GM18951 (cell line): ENCODE data around the gene PARP14.
"Not testable (repeated sequence)": the region's sequence is repeated elsewhere in the genome, so short reads cannot be mapped to it uniquely, and the experiment has no call there.

Experiments used
- POLR2A ChIP-seq: IDR thresholded peaks from 4 replicates; pipeline ENCODE4 v1.6.1; 2011; ENCODE audit warnings: mild to moderate bottlenecking; ENCODE audit not compliant: insufficient read length, insufficient read depth; ENCODE audit errors: extremely low read depth
- in situ Hi-C: fragments of 300-500 bp; cut with MboI; formaldehyde crosslinking; loops from one replicate; pipeline ENCODE4 v1.12.0; 2022; ENCODE audit warnings: low sequenced_read_pairs, mixed read lengths, inconsistent platforms; ENCODE audit not compliant: unreplicated experiment

PARP14 gene

DNA sequence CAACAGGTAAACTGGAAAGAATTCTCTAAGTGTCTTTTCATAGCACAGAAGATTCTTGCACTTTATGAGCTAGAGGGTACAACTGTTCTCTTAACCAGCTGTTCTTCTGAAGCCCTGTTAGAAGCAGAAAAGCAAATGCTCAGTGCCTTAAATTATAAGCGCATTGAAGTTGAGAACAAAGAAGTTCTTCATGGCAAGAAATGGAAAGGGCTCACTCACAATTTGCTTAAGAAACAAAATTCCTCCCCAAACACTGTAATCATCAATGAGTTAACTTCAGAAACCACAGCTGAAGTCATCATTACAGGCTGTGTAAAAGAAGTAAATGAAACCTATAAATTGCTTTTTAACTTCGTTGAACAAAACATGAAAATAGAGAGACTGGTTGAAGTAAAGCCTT is 19.6 kb downstream of the PARP14 start:
- in situ Hi-C loops = no loop called here

GRCh38 chr3:122705379-122705778 is 24.7 kb downstream of the PARP14 start:
- no peak for TF ChIP-seq POLR2A
- in situ Hi-C loops = no loop called here

More for the DNA sequence above, 19.6 kb downstream of the PARP14 start:
- TF ChIP-seq POLR2A = no peak

DNA sequence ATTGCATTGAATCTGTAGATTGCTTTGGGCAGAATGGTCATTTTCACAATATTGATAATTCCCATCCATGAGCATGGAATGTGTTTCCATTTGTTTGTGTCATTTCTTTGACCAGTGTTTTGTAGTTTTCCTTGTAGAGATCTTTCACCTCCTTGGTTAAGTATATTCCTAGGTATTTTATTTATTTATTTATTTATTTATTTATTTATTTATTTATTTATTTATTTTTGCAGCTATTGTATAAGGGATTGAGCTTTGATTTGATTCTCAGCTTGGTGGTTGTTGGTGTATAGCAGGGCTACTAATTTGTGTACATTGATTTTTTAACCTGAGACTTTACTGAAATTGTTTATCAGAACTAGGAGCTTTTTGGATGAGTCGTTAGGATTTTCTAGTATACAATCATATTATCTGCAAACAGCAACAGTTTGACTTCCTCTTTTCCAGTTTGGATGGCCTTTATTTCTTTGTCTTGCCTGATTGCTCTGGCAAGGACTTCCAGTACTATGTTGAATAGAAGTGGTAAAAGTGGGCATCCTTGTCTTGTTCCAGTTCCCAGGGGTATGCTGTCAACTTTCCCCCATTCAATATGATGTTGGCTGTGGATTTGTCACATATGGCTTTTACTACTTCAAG is 30.1 kb downstream of the PARP14 start:
- in situ Hi-C loops = not testable (repeated sequence)

DNA sequence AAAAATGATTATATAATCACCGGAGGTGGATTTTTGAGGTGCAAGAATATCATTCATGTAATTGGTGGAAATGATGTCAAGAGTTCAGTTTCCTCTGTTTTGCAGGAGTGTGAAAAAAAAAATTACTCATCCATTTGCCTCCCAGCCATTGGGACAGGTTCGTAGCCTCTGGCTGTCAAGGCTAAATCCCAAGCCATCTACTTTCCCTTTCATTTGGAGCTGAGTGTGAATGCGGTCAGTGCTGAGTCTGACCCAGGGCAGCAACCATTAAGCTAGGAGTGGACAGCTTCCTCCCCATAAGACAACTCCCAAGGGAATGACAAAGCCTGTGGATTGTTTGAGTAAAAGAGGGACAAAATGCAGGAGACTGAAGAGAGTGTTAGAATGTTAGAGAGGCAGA is 33.6 kb downstream of the PARP14 start:
- TF ChIP-seq POLR2A = no peak
- in situ Hi-C loops = no loop called here

DNA sequence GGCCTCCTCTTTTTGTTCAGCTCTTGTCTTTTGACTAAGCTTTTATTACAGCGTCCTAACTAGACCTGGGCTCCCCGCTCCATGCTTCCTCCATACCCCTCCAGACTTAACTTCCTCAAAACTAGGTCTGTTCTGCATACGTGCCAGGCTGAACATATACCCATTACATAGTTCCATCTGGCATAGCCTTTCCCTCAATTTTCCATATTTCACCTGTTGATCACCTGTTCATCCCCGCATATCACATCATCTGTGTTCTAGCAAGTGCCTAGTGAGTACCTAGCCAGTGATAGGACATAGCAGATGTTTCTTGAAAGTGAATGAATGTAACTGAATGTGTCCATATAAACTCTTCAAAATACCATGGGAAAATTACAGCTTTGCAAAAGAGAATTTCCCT is 36.0 kb downstream of the PARP14 start:
- in situ Hi-C loops = no loop called here

DNA sequence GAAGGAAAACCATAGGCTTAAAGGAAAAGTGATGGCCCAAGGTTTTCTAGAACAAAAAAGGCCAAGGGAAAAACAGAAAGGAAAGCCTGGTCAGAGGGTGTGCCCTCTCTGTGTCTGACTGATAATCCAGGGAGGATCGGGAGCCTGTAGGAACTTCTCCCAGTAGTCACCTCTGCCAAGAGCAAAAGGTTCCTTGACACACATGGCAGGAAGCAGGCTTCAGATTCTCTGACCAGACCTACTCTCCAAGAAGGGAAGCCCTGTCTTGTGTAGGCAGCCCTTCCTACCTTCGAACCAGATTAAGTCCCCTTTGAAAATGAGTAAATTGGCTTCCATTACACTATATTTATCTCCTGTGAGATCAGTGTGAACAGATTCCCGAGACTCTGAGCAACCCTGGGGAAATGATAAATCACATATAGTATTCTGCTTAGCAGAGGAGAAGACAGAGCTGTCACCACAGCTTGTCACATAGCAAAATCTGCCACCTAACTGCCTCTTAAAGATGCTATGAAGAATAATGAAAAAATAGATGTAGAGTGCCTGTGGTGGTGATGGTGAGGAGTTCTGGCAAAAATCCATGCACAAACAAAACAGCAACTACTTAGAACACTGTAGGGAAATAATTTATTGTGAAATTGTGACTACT is 38.8 kb downstream of the PARP14 start:
- in situ Hi-C loops = no loop called here
- no peak for TF ChIP-seq POLR2A

More for the DNA sequence above, 36.0 kb downstream of the PARP14 start:
- TF ChIP-seq POLR2A = no peak

- no peak for TF ChIP-seq POLR2A
- in situ Hi-C loops = no loop called here
These were observed 44.5 kb downstream of the PARP14 start for GRCh38 chr3:122725106-122725505.

DNA sequence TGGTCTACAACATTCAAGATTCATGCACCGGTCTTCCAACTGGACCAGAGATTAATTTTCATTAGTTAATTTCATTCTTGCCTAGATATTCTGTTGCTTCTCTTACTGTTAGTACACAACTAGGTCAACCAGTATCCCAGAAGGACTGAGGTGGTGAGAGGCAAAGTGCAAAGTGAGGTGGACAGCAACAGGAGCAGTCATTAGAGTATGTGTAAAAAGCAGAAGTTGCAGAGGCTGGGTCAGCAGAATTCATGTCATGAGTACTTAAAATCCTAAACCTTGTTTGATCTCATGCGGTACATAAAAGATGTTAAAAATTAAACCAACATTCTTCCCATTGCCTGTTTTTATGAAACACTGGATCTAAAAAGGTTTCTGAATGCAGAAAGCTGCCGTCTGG is 46.7 kb downstream of the PARP14 start:
- in situ Hi-C loops = no loop called here
- no peak for TF ChIP-seq POLR2A

GRCh38 chr3:122727766-122728165 is 47.1 kb downstream of the PARP14 start:
- TF ChIP-seq POLR2A = no peak
- in situ Hi-C loops = no loop called here

DNA sequence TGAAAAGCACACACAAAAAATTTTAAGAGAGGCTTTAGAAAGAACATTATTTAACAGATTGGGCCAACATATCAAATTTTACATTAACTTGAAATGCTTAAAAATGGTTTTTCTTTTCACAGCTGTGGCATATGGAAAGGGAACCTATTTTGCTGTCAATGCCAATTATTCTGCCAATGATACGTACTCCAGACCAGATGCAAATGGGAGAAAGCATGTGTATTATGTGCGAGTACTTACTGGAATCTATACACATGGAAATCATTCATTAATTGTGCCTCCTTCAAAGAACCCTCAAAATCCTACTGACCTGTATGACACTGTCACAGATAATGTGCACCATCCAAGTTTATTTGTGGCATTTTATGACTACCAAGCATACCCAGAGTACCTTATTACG is 47.5 kb downstream of the PARP14 start:
- TF ChIP-seq POLR2A = no peak
- in situ Hi-C loops = no loop called here

DNA sequence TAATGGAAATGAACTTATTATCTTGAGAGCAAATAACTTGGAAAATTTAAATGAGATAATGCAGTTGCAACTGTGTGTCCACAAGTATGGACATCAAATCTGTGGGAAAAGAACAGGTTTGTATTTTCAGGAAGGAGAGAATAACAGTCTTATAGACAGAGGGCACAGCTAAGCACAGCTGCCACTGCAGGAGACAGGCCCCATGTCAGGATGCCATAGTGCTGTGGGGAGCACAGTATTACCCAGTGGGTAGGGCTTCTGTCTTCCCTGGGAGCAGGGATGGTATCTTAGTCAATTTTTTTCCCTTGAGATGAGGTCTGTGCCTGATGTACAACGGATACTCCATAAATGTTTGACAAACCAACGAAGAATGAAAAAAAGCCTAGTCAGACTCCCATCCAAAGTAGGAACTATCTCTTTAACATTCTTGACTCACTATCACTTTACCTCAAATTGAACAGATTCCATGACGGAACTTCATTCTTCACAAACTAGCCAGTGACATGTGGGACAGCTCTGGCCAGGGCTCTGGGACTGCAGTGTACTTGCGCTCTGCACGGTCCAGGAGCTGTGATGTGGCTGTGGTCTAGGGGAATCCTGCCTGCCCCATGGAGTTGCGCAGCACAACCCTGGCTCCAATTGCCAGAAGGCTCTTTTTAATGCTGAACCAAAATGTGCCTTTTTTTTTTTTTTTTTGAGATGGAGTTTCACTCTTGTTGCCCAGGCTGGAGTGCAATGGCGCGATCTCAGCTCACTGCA is 48.3 kb downstream of the PARP14 start:
- in situ Hi-C loops = no loop called here
- TF ChIP-seq POLR2A = no peak

GRCh38 chr3:122730240-122730639 is 49.6 kb downstream of the PARP14 start:
- TF ChIP-seq POLR2A = no peak
- in situ Hi-C loops = no loop called here

DNA sequence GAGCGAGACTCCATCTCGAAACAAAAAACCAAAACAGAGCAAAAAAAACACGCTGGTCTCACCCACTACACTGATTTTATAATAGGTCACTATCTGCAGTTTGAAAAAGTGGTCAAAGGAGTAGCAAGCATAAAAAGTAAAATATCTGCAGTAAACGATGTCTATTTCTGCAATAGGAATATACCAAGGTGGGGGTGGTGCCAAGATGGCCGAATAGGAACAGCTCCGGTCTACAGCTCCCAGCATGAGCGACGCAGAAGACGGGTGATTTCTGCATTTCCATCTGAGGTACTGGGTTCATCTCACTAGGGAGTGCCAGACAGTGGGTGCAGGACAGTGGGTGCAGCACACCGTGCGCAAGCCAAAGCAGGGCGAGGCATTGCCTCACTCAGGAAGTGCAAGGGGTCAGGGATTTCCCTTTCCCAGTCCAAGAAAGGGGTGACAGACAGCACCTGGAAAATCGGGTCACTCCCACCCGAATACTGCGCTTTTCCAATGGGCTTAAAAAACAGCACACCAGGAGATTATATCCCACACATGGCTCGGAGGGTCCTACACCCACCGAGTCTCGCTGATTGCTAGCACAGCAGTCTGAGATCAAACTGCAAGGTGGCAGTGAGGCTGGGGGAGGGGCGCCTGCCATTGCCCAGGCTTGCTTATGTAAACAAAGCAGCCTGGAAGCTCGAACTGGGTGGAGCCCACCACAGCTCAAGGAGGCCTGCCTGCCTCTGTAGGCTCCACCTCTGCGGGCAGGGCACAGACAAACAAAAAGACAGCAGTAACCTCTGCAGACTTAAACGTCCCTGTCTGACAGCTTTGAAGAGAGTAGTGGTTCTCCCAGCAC is 52.3 kb downstream of the PARP14 start:
- in situ Hi-C loops = not testable (repeated sequence)
